ENCODE data around the gene TIAM1. TPM values are rescaled to one million over a fixed set of nuclear protein-coding genes. Genes with fewer than 3 reads are reported as not detected.
"Not testable (repeated sequence)": the region's sequence is repeated elsewhere in the genome, so short reads cannot be mapped to it uniquely, and the experiment has no call there.

Gene TIAM1
- total RNA-seq, 1 donor from 2014 or later, result 2.7 TPM

GRCh38 chr21:31233711-31234110 lies 110.3 kb downstream of the TIAM1 start:
- no peak for DNase-seq (ENCODE audit: low spot score in 2 of 2)
- no peak for TF ChIP-seq CTCF (IDR thresholded peaks at IDR 0.05)

GRCh38 chr21:31232344-31232743 lies 111.7 kb downstream of the TIAM1 start:
- DNase-seq (ENCODE audit: low spot score in 2 of 2), result no peak
- Histone ChIP-seq H3K4me1 (no peaks in the 10 kb centered on the region), H3K27ac (no peak overlapping the region), H3K27me3 (no peaks in the 10 kb centered on the region), H3K9me3 (no peaks in the 10 kb centered on the region), H3K4me3 (no peak overlapping the region), H3K36me3 (no peaks in the 10 kb centered on the region)
- intact Hi-C loops (cut with DNase I), result no loop called here
- no peak for TF ChIP-seq CTCF (IDR thresholded peaks at IDR 0.05)

More at GRCh38 chr21:31233711-31234110, 110.3 kb downstream of the TIAM1 start:
- Histone ChIP-seq H3K36me3 (no peaks in the 10 kb centered on the region), H3K4me3 (no peak overlapping the region), H3K9me3 (no peaks in the 10 kb centered on the region), H3K4me1 (no peaks in the 10 kb centered on the region), H3K27me3 (no peaks in the 10 kb centered on the region), H3K27ac (no peak overlapping the region)
- intact Hi-C loops (cut with DNase I), result no loop called here

- intact Hi-C loops (cut with DNase I), result no loop called here
- Histone ChIP-seq H3K36me3 (no peaks in the 10 kb centered on the region), H3K9me3 (no peaks in the 10 kb centered on the region), H3K27ac (no peak overlapping the region), H3K4me1 (no peaks in the 10 kb centered on the region), H3K4me3 (no peak overlapping the region), H3K27me3 (no peaks in the 10 kb centered on the region)
- TF ChIP-seq CTCF (IDR thresholded peaks at IDR 0.05), result no peak
- DNase-seq (ENCODE audit: low spot score in 2 of 2), result no peak
Measured at GRCh38 chr21:31230937-31231336, 113.1 kb downstream of the TIAM1 start.

GRCh38 chr21:31228723-31229122 lies 115.3 kb downstream of the TIAM1 start:
- H3K27me3 ChIP-seq; H3K4me3 ChIP-seq; intact Hi-C loops (cut with DNase I); H3K4me1 ChIP-seq; DNase-seq (ENCODE audit: low spot score in 2 of 2); H3K27ac ChIP-seq; H3K36me3 ChIP-seq; H3K9me3 ChIP-seq: not testable (repeated sequence)

- intact Hi-C loops (cut with DNase I), result no loop called here
- Histone ChIP-seq H3K4me3 (no peak overlapping the region), H3K27me3 (no peaks in the 10 kb centered on the region), H3K27ac (no peak overlapping the region), H3K36me3 (no peaks in the 10 kb centered on the region), H3K9me3 (no peaks in the 10 kb centered on the region), H3K4me1 (no peaks in the 10 kb centered on the region)
- DNase-seq (ENCODE audit: low spot score in 2 of 2), result no peak
- no peak for TF ChIP-seq CTCF (IDR thresholded peaks at IDR 0.05)
Measured at GRCh38 chr21:31225713-31226112, 118.3 kb downstream of the TIAM1 start.

GRCh38 chr21:31222142-31222541 lies 121.9 kb downstream of the TIAM1 start:
- intact Hi-C loops (cut with DNase I), result no loop called here
- TF ChIP-seq CTCF (IDR thresholded peaks at IDR 0.05), result no peak
- Histone ChIP-seq H3K36me3 (no peaks in the 10 kb centered on the region), H3K4me1 (no peaks in the 10 kb centered on the region), H3K4me3 (no peak overlapping the region), H3K27me3 (no peaks in the 10 kb centered on the region), H3K9me3 (no peaks in the 10 kb centered on the region), H3K27ac (no peak overlapping the region)
- DNase-seq (ENCODE audit: low spot score in 2 of 2), result no peak

Measured in ascending aorta (tissue), 2 donors.